Small intestine (tissue), 7 donors: ENCODE measurements around the gene DNAH9. TPM values are rescaled to one million over a fixed set of nuclear protein-coding genes. Genes with fewer than 3 reads are reported as not detected.
A peak's percentile ranks its signal among the peaks of the same experiment; 100 is the strongest.

Experiments
- DNase-seq, 2 donors: peaks; one replicate each; pipeline versions ENCODE4 v3.0.0 to v3.0.0-alpha.2; 2013
- FAIRE-seq: peaks from 2 replicates; lab custom pipeline; 2012; peaks lifted over from hg19 to GRCh38; lab: Jason Lieb, UNC
- H3K27ac ChIP-seq, 3 donors: one replicate each; pipeline ENCODE4 v1.5.1; 2013; ENCODE audit warnings: low read length in 2 of 3, mild to moderate bottlenecking in 2 of 3, control low read depth in 1 of 3, inconsistent platforms in 1 of 3, low read depth in 1 of 3, moderate library complexity in 1 of 3
- H3K27me3 ChIP-seq, 3 donors: one replicate each; pipeline ENCODE4 v1.6.1; 2013; ENCODE audit warnings: low read length in 3 of 3, inconsistent platforms in 1 of 3; ENCODE audit not compliant: control insufficient read depth in 3 of 3, insufficient read depth in 3 of 3
- H3K36me3 ChIP-seq, 3 donors: one replicate each; pipeline ENCODE4 v1.6.1; 2013; ENCODE audit warnings: low read length in 3 of 3, inconsistent platforms in 1 of 3, low read depth in 1 of 3, mild to moderate bottlenecking in 1 of 3, moderate library complexity in 1 of 3; ENCODE audit not compliant: control insufficient read depth in 3 of 3, insufficient read depth in 2 of 3
- H3K4me1 ChIP-seq, 3 donors: one replicate each; pipeline ENCODE4 v1.6.1; 2013; ENCODE audit warnings: low read length in 2 of 3, inconsistent platforms in 1 of 3, low read depth in 1 of 3, mild to moderate bottlenecking in 1 of 3, moderate library complexity in 1 of 3; ENCODE audit not compliant: control insufficient read depth in 3 of 3, insufficient read depth in 2 of 3
- H3K4me3 ChIP-seq, 3 donors: one replicate each; pipeline ENCODE4 v1.5.1; 2013; ENCODE audit warnings: low read length in 3 of 3, control low read depth in 1 of 3, inconsistent platforms in 1 of 3, low read depth in 1 of 3, mild to moderate bottlenecking in 1 of 3, moderate library complexity in 1 of 3
- H3K9me3 ChIP-seq, 2 donors: one replicate each; pipeline ENCODE4 v1.6.1; 2013; ENCODE audit warnings: low read depth in 1 of 2, low read length in 1 of 2; ENCODE audit not compliant: control insufficient read depth in 2 of 2, insufficient read depth in 1 of 2
- WGBS, 3 donors: extraction: QIAGEN DNeasy Blood & Tissue Kit; methylation state at CpG; one replicate each; pipeline ENCODE4 v1.1.7; 2013; 5-methylcytosine and 5-hydroxymethylcytosine counted together
- polyA plus RNA-seq, 4 donors: library from polyadenylated mRNA; stranded (reverse) in 3 of 4; unstranded in 1 of 4; fragments of 200-250 nt in 3 of 4; fragments of 120-200 nt in 1 of 4; gene quantifications; one replicate each; pipeline versions ENCODE4 v1.2.1 to v1.2.3, GENCODE V29; 2013
- donor health status: healthy with polysubstance abuse.
- donor health status: control.
- donor health status: control.
- donor health status: Bipolar disorder and iron deficiency.
- donor health status: healthy.

The DNAH9 gene
- polyA plus RNA-seq, 4 donors, result 0.07 to 0.24 TPM; not detected in 2

GRCh38 chr17:11701911-11702310 is 103.6 kb downstream of the DNAH9 start:
- no peak overlapping the region for H3K27ac ChIP-seq
- DNase-seq, result peak; percentile 21 to 51
- no peaks in the 10 kb centered on the region for H3K27me3 ChIP-seq
- H3K4me3 ChIP-seq, result no peak overlapping the region
- H3K4me1 ChIP-seq, result peaks cover 0 to 4% (median 0%) of the 10 kb centered on the region in 3 donors
- no peaks in the 10 kb centered on the region for H3K9me3 ChIP-seq
- 22 to 65% (median 30%) methylated on average over 8 of the region's 8 CpGs for WGBS, 3 donors
- H3K36me3 ChIP-seq, result no peaks in the 10 kb centered on the region
- FAIRE-seq, result no peak

GRCh38 chr17:11704041-11704440 is 105.8 kb downstream of the DNAH9 start:
- FAIRE-seq, result no peak
- H3K4me3 ChIP-seq, result no peak overlapping the region
- 90 to 97% (median 96%) methylated on average over 3 of the region's 3 CpGs for WGBS, 3 donors

GRCh38 chr17:11705111-11705510 is 106.8 kb downstream of the DNAH9 start:
- no peak for FAIRE-seq
- peak; percentile 82 to 94 for DNase-seq
- Histone ChIP-seq H3K27ac (peak overlapping the region in 2 of 3 donors; percentile 8 to 61), H3K4me3 (no peak overlapping the region), H3K36me3 (no peaks in the 10 kb centered on the region), H3K4me1 (peaks cover 0 to 4% (median 3%) of the 10 kb centered on the region in 3 donors), H3K9me3 (no peaks in the 10 kb centered on the region), H3K27me3 (no peaks in the 10 kb centered on the region)
- WGBS, 3 donors, result 15 to 34% (median 21%) methylated on average over 3 of the region's 3 CpGs

More at GRCh38 chr17:11704041-11704440, 105.8 kb downstream of the DNAH9 start:
- H3K4me1 ChIP-seq, result peaks cover 0 to 4% (median 0%) of the 10 kb centered on the region in 3 donors
- DNase-seq, result no peak
- H3K27me3 ChIP-seq, result no peaks in the 10 kb centered on the region
- no peaks in the 10 kb centered on the region for H3K9me3 ChIP-seq
- H3K36me3 ChIP-seq, result no peaks in the 10 kb centered on the region
- H3K27ac ChIP-seq, result no peak overlapping the region

GRCh38 chr17:11707586-11707985 is 109.3 kb downstream of the DNAH9 start:
- 57 to 73% (median 57%) methylated on average over 4 of the region's 4 CpGs for WGBS, 3 donors
- Histone ChIP-seq H3K4me3 (no peak overlapping the region), H3K36me3 (no peaks in the 10 kb centered on the region), H3K27me3 (no peaks in the 10 kb centered on the region), H3K27ac (no peak overlapping the region), H3K4me1 (peaks cover 0 to 12% (median 3%) of the 10 kb centered on the region in 3 donors), H3K9me3 (no peaks in the 10 kb centered on the region)
- no peak for FAIRE-seq
- peak; percentile 30 to 52 for DNase-seq

GRCh38 chr17:11712456-11712855 is 114.2 kb downstream of the DNAH9 start:
- Histone ChIP-seq H3K4me3 (no peak overlapping the region), H3K4me1 (peaks cover 0 to 7% (median 3%) of the 10 kb centered on the region in 3 donors), H3K27ac (no peak overlapping the region), H3K36me3 (no peaks in the 10 kb centered on the region), H3K9me3 (no peaks in the 10 kb centered on the region), H3K27me3 (no peaks in the 10 kb centered on the region)
- DNase-seq, result peak; percentile 39 to 57
- WGBS, 3 donors, result 15 to 50% (median 36%) methylated on average over 3 of the region's 3 CpGs
- FAIRE-seq, result no peak

GRCh38 chr17:11719203-11719602 is 120.9 kb downstream of the DNAH9 start:
- H3K36me3 ChIP-seq, result no peaks in the 10 kb centered on the region
- H3K27ac ChIP-seq, result no peak overlapping the region
- no peaks in the 10 kb centered on the region for H3K9me3 ChIP-seq
- H3K4me3 ChIP-seq, result no peak overlapping the region
- no peaks in the 10 kb centered on the region for H3K4me1 ChIP-seq
- no peaks in the 10 kb centered on the region for H3K27me3 ChIP-seq
- WGBS, 3 donors, result 69 to 87% (median 75%) methylated on average over 11 of the region's 11 CpGs
- FAIRE-seq, result no peak
- no peak for DNase-seq

GRCh38 chr17:11719856-11720255 is 121.6 kb downstream of the DNAH9 start:
- H3K36me3 ChIP-seq, result no peaks in the 10 kb centered on the region
- DNase-seq, result no peak
- H3K4me3 ChIP-seq, result no peak overlapping the region
- H3K27ac ChIP-seq, result no peak overlapping the region
- WGBS, 3 donors, result 76 to 84% (median 82%) methylated on average over 6 of the region's 6 CpGs
- H3K4me1 ChIP-seq, result no peaks in the 10 kb centered on the region
- H3K27me3 ChIP-seq, result no peaks in the 10 kb centered on the region
- no peak for FAIRE-seq
- H3K9me3 ChIP-seq, result no peaks in the 10 kb centered on the region

GRCh38 chr17:11720816-11721215 is 122.5 kb downstream of the DNAH9 start:
- FAIRE-seq (no peak), DNase-seq (no peak)
- no peak overlapping the region for H3K4me3 ChIP-seq
- no peak overlapping the region for H3K27ac ChIP-seq
- no peaks in the 10 kb centered on the region for H3K36me3 ChIP-seq
- no peaks in the 10 kb centered on the region for H3K9me3 ChIP-seq
- no peaks in the 10 kb centered on the region for H3K4me1 ChIP-seq
- H3K27me3 ChIP-seq, result no peaks in the 10 kb centered on the region
- WGBS, 3 donors, result 30 to 40% (median 36%) methylated on average over 2 of the region's 2 CpGs

- Histone ChIP-seq H3K4me3 (no peak overlapping the region), H3K36me3 (no peaks in the 10 kb centered on the region), H3K4me1 (no peaks in the 10 kb centered on the region), H3K9me3 (no peaks in the 10 kb centered on the region), H3K27ac (no peak overlapping the region), H3K27me3 (no peaks in the 10 kb centered on the region)
- FAIRE-seq (no peak), DNase-seq (no peak)
- WGBS, 3 donors, result 91 to 94% (median 92%) methylated on average over 3 of the region's 3 CpGs
Observed at GRCh38 chr17:11730747-11731146, 132.5 kb downstream of the DNAH9 start.
